ENCODE data around the gene SLC10A7.

SLC10A7 gene

DNA sequence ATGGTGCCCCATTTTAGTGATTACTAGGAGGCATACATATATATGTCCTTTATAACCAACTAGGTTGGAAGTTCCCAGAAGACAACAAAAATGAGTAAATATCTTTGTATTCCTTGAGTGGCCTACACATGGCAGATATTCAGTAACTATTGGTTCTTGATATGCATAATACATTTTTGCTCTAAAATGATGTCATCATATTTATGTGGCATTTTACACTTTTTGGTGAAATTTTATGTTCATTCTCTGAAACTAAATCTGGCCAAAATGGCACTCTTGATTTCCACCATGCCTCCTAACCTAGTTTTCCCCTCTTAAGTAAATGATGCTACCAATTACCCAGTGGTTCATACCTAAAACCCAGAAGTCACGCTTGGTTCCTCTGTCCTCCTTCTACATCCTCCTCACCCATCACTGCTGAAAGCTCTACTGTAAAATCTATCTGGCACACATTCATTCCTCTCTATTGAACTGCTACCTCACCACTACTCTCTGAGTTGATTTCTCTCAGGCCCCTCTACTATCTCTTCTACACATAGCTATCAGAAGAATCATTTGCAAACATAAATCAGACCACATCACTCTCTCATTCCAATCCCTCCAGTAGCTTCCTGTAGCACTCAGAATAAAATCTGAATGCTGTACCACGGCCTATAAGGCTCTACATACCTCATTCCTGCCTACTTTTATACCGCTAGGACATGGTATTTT is 13.4 kb downstream of the SLC10A7 start:
- Mint-ChIP-seq H3K27ac (no peak overlapping the region), H3K4me3 (no peak overlapping the region), H3K9me3 (no peaks in the 10 kb centered on the region), H3K4me1 (no peaks in the 10 kb centered on the region), H3K36me3 (ENCODE audit: low read depth) (no peaks in the 10 kb centered on the region), H3K27me3 (ENCODE audit: low read depth, poor library complexity) (no peaks in the 10 kb centered on the region)
- TF ChIP-seq, protein P1, sequence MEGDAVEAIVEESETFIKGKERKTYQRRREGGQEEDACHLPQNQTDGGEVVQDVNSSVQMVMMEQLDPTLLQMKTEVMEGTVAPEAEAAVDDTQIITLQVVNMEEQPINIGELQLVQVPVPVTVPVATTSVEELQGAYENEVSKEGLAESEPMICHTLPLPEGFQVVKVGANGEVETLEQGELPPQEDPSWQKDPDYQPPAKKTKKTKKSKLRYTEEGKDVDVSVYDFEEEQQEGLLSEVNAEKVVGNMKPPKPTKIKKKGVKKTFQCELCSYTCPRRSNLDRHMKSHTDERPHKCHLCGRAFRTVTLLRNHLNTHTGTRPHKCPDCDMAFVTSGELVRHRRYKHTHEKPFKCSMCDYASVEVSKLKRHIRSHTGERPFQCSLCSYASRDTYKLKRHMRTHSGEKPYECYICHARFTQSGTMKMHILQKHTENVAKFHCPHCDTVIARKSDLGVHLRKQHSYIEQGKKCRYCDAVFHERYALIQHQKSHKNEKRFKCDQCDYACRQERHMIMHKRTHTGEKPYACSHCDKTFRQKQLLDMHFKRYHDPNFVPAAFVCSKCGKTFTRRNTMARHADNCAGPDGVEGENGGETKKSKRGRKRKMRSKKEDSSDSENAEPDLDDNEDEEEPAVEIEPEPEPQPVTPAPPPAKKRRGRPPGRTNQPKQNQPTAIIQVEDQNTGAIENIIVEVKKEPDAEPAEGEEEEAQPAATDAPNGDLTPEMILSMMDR (IDR thresholded peaks at IDR 0.05) = no peak
- no peak for DNase-seq

DNA sequence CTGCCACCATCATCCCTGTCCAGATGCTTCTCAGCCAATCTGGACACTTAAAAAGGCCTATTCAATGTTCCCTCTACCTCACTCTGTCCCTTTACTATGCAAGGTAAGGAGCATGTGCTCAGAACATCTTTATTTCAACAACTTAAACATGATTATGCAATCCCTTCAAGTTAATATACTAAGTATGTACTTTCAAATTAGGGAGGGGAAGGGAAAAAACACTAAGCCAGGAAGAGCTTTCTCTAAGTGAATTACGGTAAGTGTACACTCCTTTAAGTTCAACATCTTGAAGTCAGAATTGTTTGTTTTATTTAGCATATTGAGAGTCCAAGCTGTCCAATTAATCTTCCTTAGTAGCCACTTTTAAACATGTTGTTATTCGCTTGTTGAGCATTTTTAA is 14.1 kb downstream of the SLC10A7 start:
- no peak for DNase-seq
- Mint-ChIP-seq H3K27ac (no peak overlapping the region), H3K4me3 (no peak overlapping the region), H3K36me3 (ENCODE audit: low read depth) (peaks cover 1% of the 10 kb centered on the region), H3K9me3 (no peaks in the 10 kb centered on the region), H3K4me1 (no peaks in the 10 kb centered on the region), H3K27me3 (ENCODE audit: low read depth, poor library complexity) (no peaks in the 10 kb centered on the region)
- TF ChIP-seq, protein P1 (IDR thresholded peaks at IDR 0.05) = no peak

DNA sequence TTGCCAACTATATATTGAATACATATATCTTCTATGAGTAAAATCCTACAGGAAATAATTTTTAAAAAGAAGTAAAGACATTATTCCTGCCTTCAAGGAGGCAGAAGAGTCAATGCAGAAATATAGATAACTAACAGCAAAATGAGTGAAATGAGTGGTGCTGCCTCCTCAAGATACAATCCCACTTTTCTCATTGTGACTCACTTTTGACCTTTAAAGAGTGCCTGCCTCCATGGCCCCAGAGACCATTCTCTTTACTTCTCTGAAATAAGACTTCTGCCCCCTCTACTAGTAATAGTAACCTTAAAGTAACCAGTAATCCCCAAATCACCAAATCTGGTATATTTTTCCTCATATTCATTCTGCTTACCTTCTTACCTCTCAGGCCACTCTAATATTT is 15.5 kb downstream of the SLC10A7 start:
- TF ChIP-seq, protein P1 (IDR thresholded peaks at IDR 0.05) = no peak
- no peaks in the 10 kb centered on the region for H3K27me3 Mint-ChIP-seq (ENCODE audit: low read depth, poor library complexity)
- no peak overlapping the region for H3K4me3 Mint-ChIP-seq
- no peak for DNase-seq
- H3K4me1 Mint-ChIP-seq = no peaks in the 10 kb centered on the region
- no peaks in the 10 kb centered on the region for H3K9me3 Mint-ChIP-seq
- no peak overlapping the region for H3K27ac Mint-ChIP-seq
- peaks cover 4% of the 10 kb centered on the region for H3K36me3 Mint-ChIP-seq (ENCODE audit: low read depth)

DNA sequence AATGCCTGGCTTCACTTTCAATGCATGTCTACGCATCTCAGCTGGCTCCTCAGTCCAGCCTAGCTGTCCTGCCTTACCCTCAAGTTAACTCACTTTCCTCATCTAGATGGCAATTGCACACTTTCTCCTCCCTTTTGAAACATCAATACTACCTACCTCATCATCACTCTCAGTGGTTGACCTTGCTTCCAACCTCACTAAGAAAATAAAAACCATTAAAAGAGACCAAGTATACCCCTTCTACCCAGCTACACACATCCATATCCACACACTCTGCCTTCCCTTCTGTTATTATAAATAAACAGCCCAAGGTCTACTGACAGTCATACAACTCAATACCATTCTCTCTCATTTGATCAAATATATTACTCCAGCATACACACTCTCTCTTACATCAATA is 21.5 kb downstream of the SLC10A7 start:
- H3K4me3 Mint-ChIP-seq = no peak overlapping the region
- no peak overlapping the region for H3K27ac Mint-ChIP-seq
- no peaks in the 10 kb centered on the region for H3K9me3 Mint-ChIP-seq
- no peak for DNase-seq
- TF ChIP-seq, protein P1 (IDR thresholded peaks at IDR 0.05) = no peak
- H3K27me3 Mint-ChIP-seq (ENCODE audit: low read depth, poor library complexity) = no peaks in the 10 kb centered on the region
- peaks cover 4% of the 10 kb centered on the region for H3K36me3 Mint-ChIP-seq (ENCODE audit: low read depth)
- H3K4me1 Mint-ChIP-seq = peaks cover 8% of the 10 kb centered on the region

DNA sequence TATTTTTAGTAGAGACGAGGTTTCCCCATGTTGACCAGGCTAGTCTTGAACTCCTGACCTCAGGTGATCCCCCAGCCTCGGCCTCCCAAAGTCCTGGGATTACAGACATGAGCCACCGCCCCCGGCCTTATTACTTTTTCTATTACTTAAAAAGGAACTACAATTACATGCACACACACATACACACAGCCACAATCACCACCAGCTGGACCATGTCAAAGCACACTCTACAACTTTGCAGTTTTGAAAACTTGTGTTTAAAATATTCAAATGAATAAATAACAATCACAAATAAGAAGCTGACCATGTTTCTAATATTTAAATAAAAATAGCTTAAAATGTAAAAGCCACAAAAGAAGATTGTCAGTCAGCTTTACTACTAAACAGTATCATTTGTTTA is 23.4 kb downstream of the SLC10A7 start:
- no peaks in the 10 kb centered on the region for H3K27me3 Mint-ChIP-seq (ENCODE audit: low read depth, poor library complexity)

More for the DNA sequence above, 23.4 kb downstream of the SLC10A7 start:
- TF ChIP-seq, protein P1 (IDR thresholded peaks at IDR 0.05) = no peak
- H3K27ac Mint-ChIP-seq = no peak overlapping the region
- no peaks in the 10 kb centered on the region for H3K9me3 Mint-ChIP-seq
- H3K36me3 Mint-ChIP-seq (ENCODE audit: low read depth) = peaks cover 4% of the 10 kb centered on the region
- H3K4me1 Mint-ChIP-seq = peaks cover 13% of the 10 kb centered on the region
- no peak for DNase-seq
- H3K4me3 Mint-ChIP-seq = no peak overlapping the region
